GM21367 (cell line): ENCODE measurements around the gene HLA-DMB.

Experiments used
- ATAC-seq: cut with Tn5 transposase; IDR thresholded peaks from one replicate; pipeline ENCODE4 v1.9.1; 2021; ENCODE audit not compliant: unreplicated experiment

The HLA-DMB gene

GRCh38 chr6:32931211-32931610 is 9.6 kb downstream of the HLA-DMB start:
- ATAC-seq = no peak

- ATAC-seq = no peak
These were observed 18.7 kb downstream of the HLA-DMB start for GRCh38 chr6:32922083-32922482.

- ATAC-seq = no peak
These were observed 20.1 kb downstream of the HLA-DMB start for GRCh38 chr6:32920715-32921114.

GRCh38 chr6:32912951-32913350 is 27.9 kb downstream of the HLA-DMB start:
- ATAC-seq = no peak

GRCh38 chr6:32908897-32909296 is 31.9 kb downstream of the HLA-DMB start:
- no peak for ATAC-seq

- no peak for ATAC-seq
These were observed 34.3 kb downstream of the HLA-DMB start for GRCh38 chr6:32906539-32906938.

GRCh38 chr6:32905078-32905477 is 35.8 kb downstream of the HLA-DMB start:
- no peak for ATAC-seq

- ATAC-seq = no peak
These were observed 36.9 kb downstream of the HLA-DMB start for GRCh38 chr6:32903952-32904351.

- ATAC-seq = no peak
These were observed 45.9 kb downstream of the HLA-DMB start for GRCh38 chr6:32895006-32895345.

GRCh38 chr6:32894085-32895005 is 46.5 kb downstream of the HLA-DMB start:
- peak; percentile 78 for ATAC-seq

GRCh38 chr6:32890831-32891230 is 50.0 kb downstream of the HLA-DMB start:
- no peak for ATAC-seq

- ATAC-seq = no peak
These were observed 51.3 kb downstream of the HLA-DMB start for GRCh38 chr6:32889533-32889932.

GRCh38 chr6:32888576-32888975 is 52.3 kb downstream of the HLA-DMB start:
- ATAC-seq = no peak

GRCh38 chr6:32887616-32888015 is 53.2 kb downstream of the HLA-DMB start:
- ATAC-seq = no peak

GRCh38 chr6:32886681-32887383 is 54.0 kb downstream of the HLA-DMB start:
- ATAC-seq = no peak

GRCh38 chr6:32885698-32886286 is 55.0 kb downstream of the HLA-DMB start:
- no peak for ATAC-seq
